PC-3 (cell line): ENCODE measurements around the gene TYRP1. TPM values are rescaled to one million over a fixed set of nuclear protein-coding genes. Genes with fewer than 3 reads are reported as not detected.

ENCODE experiments used
- ATAC-seq: fragments of 200-7000 bp; cut with Tn5 transposase; 2 replicates; pipeline ENCODE4 v1.9.1; 2020; ENCODE audit warnings: mild to moderate bottlenecking, moderate library complexity
- BruUV-seq: library from RNA; stranded (reverse); fragments of 400-500 nt; replicated peaks from 2 replicates; lab custom pipeline; 2021; lab: Mats Ljungman, UMichigan
- CTCF ChIA-PET: fragments of 300-600 bp; sonication (Branson Sonifier 250); formaldehyde crosslinking; loops from one replicate; lab custom pipeline; 2022; ENCODE audit warnings: antibody characterized with exemption; lab: Charles Lee
- POLR2A ChIA-PET: fragments of 300-600 bp; sonication (Branson Sonifier 250); formaldehyde crosslinking; loops from one replicate; lab custom pipeline; 2022; ENCODE audit warnings: antibody characterized with exemption; ENCODE audit not compliant: unreplicated experiment; lab: Charles Lee
- DNase-seq: peaks from one replicate; pipeline ENCODE4 v3.0.0-alpha.2; 2015
- H2AFZ ChIP-seq: fragments of 300-600 bp; sonication (generic); 2 replicates; pipeline ENCODE4 v1.6.0; 2016; ENCODE audit warnings: antibody characterized with exemption, low read length
- H3F3A ChIP-seq: fragments of 300-600 bp; sonication (generic); one replicate; pipeline ENCODE4 v1.6.0; 2017; ENCODE audit warnings: antibody characterized with exemption, low read length, control low read depth, mild to moderate bottlenecking; ENCODE audit not compliant: unreplicated experiment
- H3K27ac ChIP-seq: fragments of 300-600 bp; sonication (generic); 2 replicates; pipeline ENCODE4 v1.5.1; 2016; ENCODE audit warnings: mild to moderate bottlenecking, low read length
- H3K27me3 ChIP-seq: fragments of 300-600 bp; sonication (generic); 2 replicates; pipeline ENCODE4 v1.6.1; 2016; ENCODE audit warnings: low read length, mixed read lengths
- H3K36me3 ChIP-seq: fragments of 300-600 bp; sonication (generic); 2 replicates; pipeline ENCODE4 v1.6.1; 2016; ENCODE audit warnings: low read depth, mixed run types, low read length, mixed read lengths
- H3K4me1 ChIP-seq: fragments of 300-600 bp; sonication (generic); 2 replicates; pipeline ENCODE4 v1.5.1; 2016; ENCODE audit warnings: low read length; ENCODE audit not compliant: insufficient read depth
- H3K4me2 ChIP-seq: fragments of 300-600 bp; sonication (generic); 2 replicates; pipeline ENCODE4 v1.6.0; 2016; ENCODE audit warnings: low read length
- H3K4me3 ChIP-seq: fragments of 300-600 bp; sonication (generic); 2 replicates; pipeline ENCODE4 v1.5.1; 2016; ENCODE audit warnings: mild to moderate bottlenecking, low read length, mixed read lengths
- H3K79me2 ChIP-seq: fragments of 300-600 bp; sonication (generic); 2 replicates; pipeline ENCODE4 v1.6.1; 2017; ENCODE audit warnings: low read length, mixed read lengths
- H3K9ac ChIP-seq: fragments of 300-600 bp; sonication (generic); 2 replicates; pipeline ENCODE4 v1.6.0; 2016; ENCODE audit warnings: mild to moderate bottlenecking, low read length
- H3K9me2 ChIP-seq: fragments of 300-600 bp; sonication (generic); replicated peaks from 2 replicates; pipeline ENCODE4 v1.6.1; 2016; ENCODE audit warnings: mixed run types, low read length, mixed read lengths
- H3K9me3 ChIP-seq: fragments of 300-600 bp; sonication (generic); 2 replicates; pipeline ENCODE4 v1.6.1; 2016; ENCODE audit warnings: low read length, mixed read lengths
- H4K20me1 ChIP-seq: fragments of 300-600 bp; sonication (generic); 2 replicates; pipeline ENCODE4 v1.6.1; 2016; ENCODE audit warnings: low read length, mixed read lengths
- CTCF ChIP-seq: fragments of 300-600 bp; sonication (generic); conservative IDR thresholded peaks from 2 replicates; pipeline ENCODE4 v1.5.1; 2017; ENCODE audit warnings: antibody characterized with exemption, low read depth, mild to moderate bottlenecking, low read length
- EZH2 ChIP-seq: fragments of 300-600 bp; sonication (generic); IDR thresholded peaks from one replicate; pipeline ENCODE4 v1.6.1; 2017; ENCODE audit warnings: antibody characterized with exemption, mild to moderate bottlenecking, low read length; ENCODE audit not compliant: unreplicated experiment
- EZH2phosphoT487 ChIP-seq: fragments of 300-600 bp; sonication (generic); IDR thresholded peaks from 2 replicates; pipeline ENCODE4 v1.6.1; 2018; ENCODE audit warnings: mild to moderate bottlenecking, antibody characterized with exemption, low read length, borderline replicate concordance
- intact Hi-C: fragments of 100-400 bp; cut with micrococcal nuclease; formaldehyde crosslinking; loops from 2 replicates; pipeline ENCODE4 v1.9.0; 2023
- total RNA-seq: library from RNA; depleted of rRNA; stranded (reverse); fragments of >200 nt; gene quantifications from 2 replicates; pipeline ENCODE4 v1.2.3, GENCODE V29; 2014

Gene TYRP1
- total RNA-seq, 1 experiment from 2014 or later, result 0.22 TPM

DNA sequence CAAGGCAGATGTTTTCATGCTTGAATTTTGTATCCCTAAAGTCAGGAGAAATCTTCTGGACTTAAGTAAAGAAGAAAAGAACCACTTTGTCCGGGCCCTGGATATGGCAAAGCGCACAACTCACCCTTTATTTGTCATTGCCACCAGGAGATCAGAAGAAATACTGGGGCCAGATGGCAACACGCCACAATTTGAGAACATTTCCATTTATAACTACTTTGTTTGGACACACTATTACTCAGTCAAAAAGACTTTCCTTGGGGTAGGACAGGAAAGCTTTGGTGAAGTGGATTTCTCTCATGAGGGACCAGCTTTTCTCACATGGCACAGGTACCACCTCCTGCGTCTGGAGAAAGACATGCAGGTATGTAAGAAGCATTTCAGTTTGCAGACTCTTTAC, 2.3 kb downstream of the TYRP1 start:
- ATAC-seq (peak; percentile 37; the same call in 1 of the 2 replicates), DNase-seq (no peak)
- Histone ChIP-seq H3K9me3 (no peaks in the 10 kb centered on the region), H3K9me2 (no peaks in the 10 kb centered on the region), H3K27ac (no peak overlapping the region), H3K79me2 (no peaks in the 10 kb centered on the region), H3K9ac (no peak overlapping the region), H3K4me1 (no peaks in the 10 kb centered on the region), H3K36me3 (no peaks in the 10 kb centered on the region), H3K4me2 (no peak overlapping the region), H2AFZ (no peak overlapping the region), H3K4me3 (no peak overlapping the region), H4K20me1 (no peaks in the 10 kb centered on the region), H3F3A (no peaks in the 10 kb centered on the region), H3K27me3 (no peaks in the 10 kb centered on the region)
- CTCF ChIA-PET, result no interaction called here
- POLR2A ChIA-PET, result no interaction called here
- BruUV-seq, result no TSS peak
- no peak for TF ChIP-seq EZH2
- no peak for TF ChIP-seq CTCF
- TF ChIP-seq EZH2phosphoT487, result no peak
- intact Hi-C loops, result no loop called here

DNA sequence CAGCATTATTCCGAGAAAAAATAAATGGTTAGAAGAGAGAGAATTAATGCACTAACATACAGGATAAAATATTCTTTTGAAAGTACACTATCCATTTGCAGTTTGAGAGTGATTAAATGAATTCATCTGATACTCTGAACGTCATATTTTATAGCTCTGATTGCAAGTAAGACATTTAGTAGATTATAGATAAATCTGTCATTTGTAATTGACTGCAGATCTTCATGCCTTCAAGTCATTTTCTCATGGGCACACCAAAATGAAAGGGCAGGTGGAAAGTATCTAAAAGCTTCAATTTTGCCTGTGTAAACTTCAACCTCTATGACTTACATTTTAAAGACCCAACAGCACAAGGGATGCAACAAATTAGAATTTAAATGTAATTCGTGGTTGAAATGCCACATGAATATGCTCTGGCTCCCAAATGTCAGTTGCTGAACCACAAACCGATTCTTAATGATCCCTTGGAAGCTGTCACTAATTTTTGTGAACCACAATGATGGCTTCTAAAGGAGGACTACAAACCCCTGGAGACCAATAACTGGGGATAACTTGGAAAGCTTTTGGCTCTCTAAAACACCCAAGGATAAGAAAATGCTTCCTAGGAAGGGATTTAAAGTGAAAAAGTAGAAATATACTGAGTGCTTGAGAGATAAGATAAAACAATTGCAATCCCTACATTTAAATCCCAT, 3.9 kb downstream of the TYRP1 start:
- H3K4me3 ChIP-seq, result no peak overlapping the region
- H3K27me3 ChIP-seq, result no peaks in the 10 kb centered on the region
- TF ChIP-seq EZH2phosphoT487 (no peak), EZH2 (no peak), CTCF (no peak)
- DNase-seq, result no peak
- no peaks in the 10 kb centered on the region for H3K79me2 ChIP-seq
- no peak for ATAC-seq
- ChIA-PET CTCF (interaction anchor here (0.6 kb wide), 1 partner anchor 23 kb away, joined by 6 read pairs; no protein-coding TSS in a partner anchor), POLR2A (no interaction called here)
- no TSS peak for BruUV-seq
- H3F3A ChIP-seq, result no peaks in the 10 kb centered on the region
- no peaks in the 10 kb centered on the region for H3K36me3 ChIP-seq
- no peak overlapping the region for H2AFZ ChIP-seq
- no peaks in the 10 kb centered on the region for H3K4me1 ChIP-seq
- no peaks in the 10 kb centered on the region for H3K9me2 ChIP-seq
- no peaks in the 10 kb centered on the region for H3K9me3 ChIP-seq
- no peaks in the 10 kb centered on the region for H4K20me1 ChIP-seq
- intact Hi-C loops, result no loop called here
- no peak overlapping the region for H3K4me2 ChIP-seq
- no peak overlapping the region for H3K27ac ChIP-seq
- no peak overlapping the region for H3K9ac ChIP-seq

DNA sequence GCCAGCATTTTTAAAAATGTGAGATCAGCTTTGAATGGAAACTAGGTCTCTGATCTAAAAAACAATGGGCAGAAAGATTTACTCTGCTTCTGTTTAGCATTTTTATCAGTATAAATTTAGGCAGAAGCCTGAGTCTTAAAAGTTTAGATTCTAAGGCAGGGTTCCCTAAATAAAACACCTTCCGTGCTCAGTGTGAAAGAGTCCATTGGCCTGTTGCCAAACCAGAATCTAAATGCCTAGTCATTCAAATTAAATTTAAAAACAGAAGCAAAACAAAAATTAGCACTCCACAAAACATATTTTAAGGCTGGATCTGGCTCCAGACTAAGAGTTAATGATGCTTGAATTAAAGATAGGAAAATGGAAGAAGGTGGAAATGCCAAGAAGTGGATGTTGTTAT, 4.5 kb downstream of the TYRP1 start:
- DNase-seq (no peak), ATAC-seq (no peak)
- Histone ChIP-seq H3K27me3 (no peaks in the 10 kb centered on the region), H3K9ac (no peak overlapping the region), H4K20me1 (no peaks in the 10 kb centered on the region), H2AFZ (no peak overlapping the region), H3K9me2 (no peaks in the 10 kb centered on the region), H3K4me2 (no peak overlapping the region), H3K4me1 (no peaks in the 10 kb centered on the region), H3K27ac (no peak overlapping the region), H3K79me2 (no peaks in the 10 kb centered on the region), H3K4me3 (no peak overlapping the region), H3K36me3 (no peaks in the 10 kb centered on the region), H3K9me3 (no peaks in the 10 kb centered on the region), H3F3A (no peaks in the 10 kb centered on the region)
- no TSS peak for BruUV-seq
- intact Hi-C loops, result no loop called here
- ChIA-PET POLR2A (no interaction called here), CTCF (no interaction called here)
- TF ChIP-seq CTCF, result no peak
- no peak for TF ChIP-seq EZH2phosphoT487
- TF ChIP-seq EZH2, result no peak
